Stimulated activated CD8-positive, alpha-beta memory T cell treated with anti-CD3 and anti-CD28 coated beads, Interleukin-2, amount 100 ng/mL, for 1 hour (primary cell): ENCODE data around the gene NFXL1.

ENCODE experiments used
- DNase-seq, 2 donors: peaks; one replicate each; pipeline ENCODE4 v3.0.0-alpha.2; 2020; ENCODE audit warnings: low read depth in 2 of 2

Gene NFXL1

GRCh38 chr4:47891928-47892327 is 22.5 kb downstream of the NFXL1 start:
- no peak for DNase-seq

- DNase-seq: no peak
These were observed 32.2 kb downstream of the NFXL1 start for GRCh38 chr4:47882228-47882627.

GRCh38 chr4:47879458-47879857 is 34.9 kb downstream of the NFXL1 start:
- no peak for DNase-seq

GRCh38 chr4:47876784-47877546 is 37.4 kb downstream of the NFXL1 start:
- DNase-seq: no peak

- DNase-seq: no peak
These were observed 38.1 kb downstream of the NFXL1 start for GRCh38 chr4:47876310-47876709.

GRCh38 chr4:47873877-47874541 is 40.4 kb downstream of the NFXL1 start:
- DNase-seq: no peak

GRCh38 chr4:47863486-47863885 is 50.9 kb downstream of the NFXL1 start:
- no peak for DNase-seq

GRCh38 chr4:47862297-47862696 is 52.1 kb downstream of the NFXL1 start:
- DNase-seq: no peak

GRCh38 chr4:47860305-47860704 is 54.1 kb downstream of the NFXL1 start:
- DNase-seq: no peak

GRCh38 chr4:47858006-47858405 is 56.4 kb downstream of the NFXL1 start:
- no peak for DNase-seq

GRCh38 chr4:47856713-47857112 is 57.7 kb downstream of the NFXL1 start:
- no peak for DNase-seq

- no peak for DNase-seq
These were observed 59.0 kb downstream of the NFXL1 start for GRCh38 chr4:47855350-47855749.

GRCh38 chr4:47852136-47852535 is 62.2 kb downstream of the NFXL1 start:
- DNase-seq: no peak

- DNase-seq: no peak
These were observed 64.9 kb downstream of the NFXL1 start for GRCh38 chr4:47849466-47849865.

GRCh38 chr4:47848041-47848440 is 66.3 kb downstream of the NFXL1 start:
- no peak for DNase-seq

- no peak for DNase-seq
These were observed 71.4 kb downstream of the NFXL1 start for GRCh38 chr4:47842985-47843384.

GRCh38 chr4:47840291-47840690 is 74.1 kb downstream of the NFXL1 start:
- no peak for DNase-seq

GRCh38 chr4:47839259-47839658 is 75.1 kb downstream of the NFXL1 start:
- no peak for DNase-seq

GRCh38 chr4:47838445-47838844 is 75.9 kb downstream of the NFXL1 start:
- DNase-seq: no peak

GRCh38 chr4:47837908-47838294 is 76.5 kb downstream of the NFXL1 start, which contains the start of gene CORIN:
CORIN (minus strand) TSS chr4:47838067; CDS start chr4:47837949, 118 bp downstream.
- DNase-seq: no peak

GRCh38 chr4:47837094-47837907 is 77.1 kb downstream of the NFXL1 start:
- DNase-seq: no peak

GRCh38 chr4:47836641-47837093 is 77.7 kb downstream of the NFXL1 start:
- no peak for DNase-seq
